ENCODE data around the gene PER2.
"Not testable (repeated sequence)": the region's sequence is repeated elsewhere in the genome, so short reads cannot be mapped to it uniquely, and the experiment has no call there.

Gene PER2

DNA sequence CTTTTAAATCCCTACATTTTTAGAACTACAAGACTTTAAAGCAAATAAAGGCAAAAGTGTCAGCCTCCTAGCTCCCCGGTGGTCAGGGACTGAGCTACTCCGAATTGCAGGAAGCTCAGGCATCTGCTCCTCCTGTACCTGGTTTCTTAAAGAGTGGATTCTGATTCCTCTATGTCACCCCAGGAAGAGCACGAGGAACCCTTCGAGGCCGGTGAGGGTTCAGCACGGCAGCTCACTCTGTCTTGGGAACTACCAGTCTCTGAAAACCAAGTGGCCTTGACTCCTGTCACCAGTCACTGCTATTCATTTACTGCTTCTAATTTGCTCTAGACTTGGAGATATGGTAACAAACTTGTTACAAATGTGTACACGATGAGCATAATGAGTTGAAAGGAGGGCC, 2.3 kb downstream of the PER2 start:
- DNase-seq, result no peak

DNA sequence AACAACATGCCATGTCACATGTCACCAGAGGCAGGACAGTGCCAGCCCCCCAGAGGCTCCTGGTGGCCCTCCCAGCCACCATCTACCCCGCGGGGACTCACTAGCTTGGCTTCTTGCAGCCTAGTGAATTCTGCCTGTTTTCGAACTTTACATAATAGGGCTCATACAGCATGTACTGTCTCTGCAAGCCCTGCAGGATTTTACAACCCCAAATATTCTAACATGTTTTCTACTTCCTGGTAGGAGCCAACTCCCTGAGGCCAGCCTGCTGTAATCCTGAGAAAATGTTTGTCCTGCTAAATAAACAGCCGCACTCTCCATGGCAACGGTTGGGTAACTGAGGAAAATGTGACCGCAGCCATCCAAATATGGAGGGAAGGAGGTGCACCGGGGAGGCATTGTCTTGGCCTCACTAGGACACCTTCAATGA, 2.7 kb downstream of the PER2 start:
- no peak for DNase-seq

DNA sequence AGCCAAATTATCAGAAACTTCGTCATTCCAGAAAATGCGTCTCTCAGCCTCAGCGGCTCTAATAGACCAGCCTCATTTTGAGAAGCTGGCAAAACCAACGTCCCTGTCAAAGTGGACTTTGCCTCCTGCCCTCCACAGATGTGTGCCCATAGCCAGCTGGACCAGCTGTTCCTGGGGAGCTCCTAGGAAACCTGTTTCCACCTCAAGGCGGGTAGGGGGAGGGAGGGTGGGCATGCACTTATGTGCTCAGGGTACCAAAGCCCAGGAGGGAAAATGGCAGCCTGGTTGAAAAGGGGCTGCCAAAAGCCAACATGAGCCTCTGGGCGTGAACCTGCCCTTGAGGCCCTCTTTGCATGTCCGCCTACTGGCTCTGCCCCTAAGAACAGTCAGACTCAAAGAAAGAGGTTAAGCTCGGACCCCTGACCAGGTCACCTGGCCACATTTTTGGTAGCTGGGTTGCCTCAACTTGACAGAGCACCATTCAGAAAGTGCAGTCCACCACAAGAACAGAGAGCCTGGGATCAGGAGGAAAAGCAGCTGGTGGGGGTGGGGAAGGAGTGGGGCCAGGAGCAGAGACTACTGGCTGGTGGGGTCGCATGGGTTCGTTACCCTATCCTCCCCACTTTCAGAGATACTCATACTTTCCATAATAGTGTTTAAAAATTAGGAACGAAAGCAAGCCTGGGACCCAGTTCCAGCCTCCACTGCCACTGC, 3.5 kb downstream of the PER2 start:
- DNase-seq, result no peak

DNA sequence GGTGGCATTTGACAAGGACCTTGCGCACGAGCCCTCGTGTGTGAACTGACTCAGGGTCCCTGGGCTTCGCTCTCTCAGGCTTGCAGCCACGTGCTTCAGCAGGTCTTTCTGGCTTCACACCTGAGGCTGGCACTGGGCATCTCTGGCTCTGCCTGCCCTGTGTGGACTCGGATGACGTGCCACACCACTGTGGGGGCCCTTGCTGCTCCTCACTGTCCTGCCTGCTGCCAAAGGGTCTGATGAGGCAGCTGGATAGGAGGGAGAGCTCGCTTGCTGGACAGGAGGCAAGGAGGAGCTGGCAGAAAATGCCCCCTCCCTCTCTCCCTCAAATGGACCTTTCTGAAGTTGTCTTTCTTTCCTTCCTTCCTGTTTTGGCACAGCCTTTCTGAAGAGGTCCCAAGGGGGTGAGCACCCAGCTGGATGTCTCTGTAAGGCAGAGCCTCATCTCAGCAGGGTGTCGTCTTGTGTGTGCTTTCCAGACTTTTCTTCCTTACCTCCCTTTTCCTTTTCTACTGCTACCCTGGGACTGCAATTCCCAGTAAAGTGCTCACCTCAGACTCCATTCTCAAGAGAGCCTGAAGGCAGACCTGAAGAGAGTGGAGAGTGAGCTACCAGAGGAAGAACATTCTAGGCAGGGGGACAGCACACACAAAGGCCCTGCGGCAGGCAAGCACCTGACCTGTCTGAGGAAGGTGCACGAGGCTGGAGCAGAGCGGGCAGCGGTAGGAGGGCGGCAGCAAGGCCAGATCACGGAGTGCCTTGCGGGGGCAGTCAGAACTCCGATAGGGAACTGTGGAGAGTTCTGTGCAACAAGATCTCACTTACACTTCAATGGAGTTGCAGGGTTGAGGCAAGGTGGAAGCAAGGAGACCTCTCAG, 5.3 kb downstream of the PER2 start:
- DNase-seq, result no peak

DNA sequence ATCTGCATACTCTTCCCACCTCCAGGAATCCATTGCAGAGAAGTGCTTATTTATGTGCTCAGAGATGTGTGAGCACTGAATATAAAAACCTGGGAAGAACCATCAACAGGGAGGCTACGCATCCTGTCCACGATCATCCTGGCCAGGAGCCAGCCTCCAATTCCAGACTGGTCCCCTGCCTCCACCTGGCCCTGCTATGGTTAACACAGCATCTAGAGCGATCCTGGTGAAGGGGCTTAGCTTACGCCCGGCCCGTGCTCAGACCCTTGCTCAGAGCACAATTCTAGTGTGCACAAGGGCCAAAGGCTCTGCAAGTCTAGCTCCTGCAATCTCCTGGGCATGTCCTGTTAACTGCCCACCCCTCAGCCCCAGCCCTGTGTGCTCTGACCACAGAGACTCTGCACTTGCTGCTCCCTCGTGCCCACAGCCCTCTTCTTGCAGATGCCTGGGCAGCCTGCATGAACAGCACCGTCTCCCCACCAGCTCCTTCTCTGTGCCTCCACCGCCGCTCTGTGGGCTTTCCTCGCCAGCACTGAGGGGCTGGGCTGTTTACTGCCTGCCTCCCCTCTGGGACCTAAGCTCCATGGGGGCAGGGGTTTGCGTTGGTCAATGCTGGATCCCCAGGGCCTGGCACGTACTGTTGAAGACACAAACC, 6.5 kb downstream of the PER2 start:
- DNase-seq, result no peak

DNA sequence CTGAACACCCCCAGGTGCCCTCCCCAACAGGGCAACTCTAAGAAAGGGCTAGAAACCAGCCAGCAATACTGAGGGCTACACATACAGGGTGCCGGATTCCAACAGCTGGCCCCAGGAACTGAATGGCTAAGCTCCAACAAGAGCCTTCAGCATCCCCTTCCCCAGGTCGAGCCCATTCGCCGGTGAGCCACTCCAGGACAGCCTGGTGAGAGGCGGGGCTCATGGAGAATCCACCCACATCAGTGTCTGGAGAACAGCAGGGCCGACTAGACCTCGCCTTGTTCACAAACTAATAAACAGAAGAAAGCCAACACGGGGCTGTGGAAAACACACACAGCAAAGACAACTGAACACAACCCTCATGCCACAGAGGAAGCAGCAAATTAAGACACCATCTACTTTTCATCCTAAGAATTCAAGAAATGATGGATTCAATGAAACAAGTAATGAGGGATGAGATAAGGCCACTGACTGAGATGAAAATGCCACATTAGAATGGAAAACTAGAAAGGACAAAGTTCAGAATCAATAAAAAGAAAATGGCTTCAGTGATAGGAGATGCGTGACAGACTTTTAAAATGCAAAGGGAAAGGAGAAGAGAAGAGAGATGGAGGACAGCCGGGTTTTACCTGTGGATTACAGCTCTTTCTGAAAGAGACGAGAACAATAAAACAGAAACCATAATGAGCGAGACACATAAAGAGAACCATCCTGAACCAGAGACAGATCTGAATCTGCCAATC, 8.2 kb downstream of the PER2 start:
- no peak for DNase-seq

DNA sequence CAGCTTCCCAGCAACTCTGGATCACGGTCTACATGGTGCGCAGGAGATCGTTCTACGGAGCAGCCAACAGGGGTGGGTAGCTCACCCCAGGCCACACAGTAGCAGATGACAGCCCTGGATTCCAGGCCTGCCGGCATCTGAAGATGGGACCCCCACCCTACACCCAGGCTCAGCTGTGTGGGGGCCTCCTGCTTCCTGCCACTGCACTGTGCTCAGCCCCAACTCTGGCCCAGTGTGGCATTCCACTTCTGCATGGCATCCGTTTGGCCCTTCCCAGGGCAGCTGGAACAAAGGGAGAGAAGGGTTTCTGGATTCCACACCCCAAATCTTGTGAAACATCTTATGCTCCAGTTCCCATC, 9.1 kb downstream of the PER2 start:
- DNase-seq, result no peak

DNA sequence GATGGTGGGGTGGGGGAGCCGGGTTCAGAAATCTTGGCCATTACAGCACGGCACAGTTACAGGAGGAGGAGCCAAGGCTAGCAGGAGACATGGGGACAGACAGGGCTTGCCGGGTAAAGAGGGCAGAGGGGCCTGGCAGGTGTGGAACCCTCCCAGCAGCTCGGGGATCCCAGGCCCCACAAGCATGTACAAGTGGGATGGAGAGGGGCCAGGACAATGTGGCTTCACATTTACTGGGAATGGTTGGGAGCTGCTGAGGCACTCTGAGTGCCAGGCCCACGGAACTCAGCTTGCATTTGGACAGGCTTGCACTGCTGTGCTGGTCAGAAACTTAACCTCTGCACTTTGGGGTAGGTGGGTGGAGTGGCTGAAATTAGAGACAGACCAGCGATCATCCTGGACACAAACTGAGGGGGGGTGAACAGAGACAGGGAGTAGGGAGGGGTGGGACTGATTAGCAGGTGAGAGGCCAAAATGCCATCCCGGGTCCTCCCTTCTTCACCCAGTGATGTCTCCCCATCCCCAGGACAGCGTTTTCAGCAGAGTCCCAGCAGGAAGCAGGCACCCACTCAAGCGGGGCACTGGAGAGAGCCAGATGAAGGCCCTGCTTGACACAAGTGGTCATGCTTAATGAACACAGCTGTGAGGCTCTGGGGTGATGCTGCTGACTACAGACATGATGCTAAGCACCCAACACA, 9.6 kb downstream of the PER2 start:
- DNase-seq, result no peak

DNA sequence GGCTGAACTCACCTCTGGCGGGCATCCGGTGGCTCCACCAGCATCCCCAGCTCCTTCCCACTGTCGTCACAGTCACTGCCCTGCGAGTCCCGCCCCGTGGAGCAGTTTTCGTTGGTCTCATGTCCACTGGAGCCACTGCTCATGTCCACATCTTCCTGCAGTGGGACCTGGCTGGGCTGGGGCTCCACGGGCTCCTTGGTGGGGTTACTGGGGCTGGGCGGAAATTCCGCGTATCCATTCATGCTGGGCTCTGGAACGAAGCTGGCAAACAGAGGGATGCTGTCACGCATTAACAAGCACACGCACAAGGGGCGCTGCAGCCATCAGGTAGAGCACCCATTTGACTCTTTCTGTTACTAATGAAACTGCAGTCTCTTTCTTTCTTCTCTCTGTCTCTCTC, 10.7 kb downstream of the PER2 start:
- DNase-seq, result no peak

DNA sequence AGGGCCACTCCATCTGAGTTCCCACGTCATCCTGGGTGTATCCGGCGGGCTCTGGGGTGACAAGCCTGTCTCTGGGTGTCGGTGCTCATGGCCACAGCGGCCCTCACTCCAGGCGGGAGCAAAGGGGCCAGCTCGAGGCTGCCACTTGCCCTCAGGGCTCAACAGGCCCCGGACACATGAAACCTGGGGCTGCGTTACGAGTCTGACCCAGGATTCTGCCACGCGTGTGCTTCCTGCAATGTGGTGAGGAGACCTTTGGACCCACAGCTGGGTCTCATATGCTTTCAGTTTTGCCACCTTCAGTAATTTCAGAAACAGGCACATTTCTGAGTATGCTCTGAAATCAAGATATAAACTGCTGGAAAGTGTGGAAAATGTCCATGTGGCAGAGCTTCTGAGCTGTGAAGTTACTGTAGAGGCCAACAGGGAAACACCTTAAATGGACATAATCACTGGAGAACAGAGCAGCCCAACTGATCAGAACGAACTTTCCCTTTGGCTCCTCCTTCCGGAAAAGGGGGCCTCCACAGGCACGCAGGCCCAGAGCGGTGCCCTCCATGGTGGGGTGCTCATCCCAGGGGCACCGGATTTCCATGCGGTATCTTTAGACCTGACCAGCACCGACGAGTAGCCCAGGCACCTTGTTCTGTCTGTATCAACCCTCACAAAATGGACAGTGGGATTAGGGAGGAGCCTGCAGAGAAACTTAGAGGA, 14.1 kb downstream of the PER2 start:
- DNase-seq, result no peak

DNA sequence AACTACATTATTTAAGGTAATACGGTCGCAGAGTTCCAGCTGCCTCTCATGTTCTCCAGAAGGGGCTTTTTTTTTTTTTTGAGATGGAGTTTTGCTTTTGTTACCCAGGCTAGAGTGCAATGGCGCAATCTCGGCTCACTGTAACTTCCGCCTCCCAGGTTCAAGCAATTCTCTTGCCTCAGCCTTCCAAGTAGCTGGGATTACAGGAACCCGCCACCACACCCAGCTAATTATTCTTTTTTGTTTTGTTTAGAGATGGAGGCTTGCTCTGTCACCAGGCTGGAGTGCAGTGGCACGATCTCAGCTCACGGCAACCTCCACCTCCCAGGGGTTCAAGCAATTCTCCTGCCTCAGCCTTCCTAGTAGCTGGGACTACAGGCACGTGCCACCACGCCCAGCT, 15.0 kb downstream of the PER2 start:
- not testable (repeated sequence) for DNase-seq

DNA sequence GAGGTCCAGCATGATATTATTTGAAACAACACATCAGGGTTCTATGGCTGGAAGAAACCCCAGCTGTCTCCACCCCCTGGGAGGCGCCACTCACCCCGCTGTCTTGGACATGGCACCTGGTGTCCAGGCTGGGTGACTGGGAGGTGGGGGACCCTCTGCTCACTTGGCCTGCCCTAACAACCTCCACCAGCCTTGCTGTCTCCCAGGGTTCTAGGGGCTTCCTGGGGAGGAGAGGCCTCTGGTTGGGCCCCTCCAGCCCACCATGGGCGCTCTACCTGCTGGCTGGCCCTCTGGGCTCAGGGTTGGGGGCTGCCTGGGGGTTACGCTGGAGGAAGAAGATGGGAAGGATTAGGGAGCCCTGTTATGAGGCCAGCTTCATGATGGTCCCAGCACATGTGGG, 16.3 kb downstream of the PER2 start:
- DNase-seq, result no peak

DNA sequence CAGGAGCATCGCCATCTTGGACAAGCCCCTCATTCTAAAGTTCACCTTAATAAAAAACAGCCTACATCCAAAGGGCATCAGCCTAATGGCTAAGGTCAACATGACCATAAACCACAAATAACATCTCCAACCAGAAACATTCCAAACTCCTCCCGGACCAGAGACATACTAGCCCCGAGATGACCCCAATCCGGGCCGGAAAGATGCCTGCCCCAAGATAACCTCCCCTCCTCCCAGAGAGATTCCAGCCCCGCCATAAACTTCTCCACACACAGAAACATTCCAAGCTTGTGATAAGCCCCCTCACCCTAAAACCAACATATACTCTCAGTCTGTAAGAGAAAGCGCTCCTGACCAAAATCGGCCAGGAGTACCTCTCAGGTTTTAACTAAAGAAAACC, 16.7 kb downstream of the PER2 start:
- DNase-seq, result not testable (repeated sequence)

DNA sequence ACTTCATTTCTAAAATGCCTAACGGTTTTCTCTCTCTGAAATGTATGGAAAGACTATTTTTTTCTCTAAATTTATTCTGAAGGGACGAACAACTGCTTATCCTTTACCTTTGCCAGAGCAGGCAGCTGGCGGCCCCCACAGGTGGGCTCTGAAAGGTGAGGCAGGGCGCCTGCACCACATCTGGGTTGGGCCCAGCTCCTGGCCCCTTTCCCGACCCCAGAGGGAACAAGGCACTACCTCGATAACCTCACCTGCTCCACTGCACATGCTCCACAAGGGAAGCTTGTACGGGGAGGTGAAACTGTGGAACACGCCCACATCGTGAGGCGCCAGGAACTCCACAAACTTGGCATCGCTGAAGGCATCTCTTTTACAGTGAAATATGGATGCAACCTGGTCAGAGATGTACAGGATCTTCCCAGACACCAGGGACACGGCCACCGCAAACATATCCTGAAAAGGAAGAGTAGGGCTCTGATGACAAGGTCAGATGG, 17.3 kb downstream of the PER2 start:
- no peak for DNase-seq

DNA sequence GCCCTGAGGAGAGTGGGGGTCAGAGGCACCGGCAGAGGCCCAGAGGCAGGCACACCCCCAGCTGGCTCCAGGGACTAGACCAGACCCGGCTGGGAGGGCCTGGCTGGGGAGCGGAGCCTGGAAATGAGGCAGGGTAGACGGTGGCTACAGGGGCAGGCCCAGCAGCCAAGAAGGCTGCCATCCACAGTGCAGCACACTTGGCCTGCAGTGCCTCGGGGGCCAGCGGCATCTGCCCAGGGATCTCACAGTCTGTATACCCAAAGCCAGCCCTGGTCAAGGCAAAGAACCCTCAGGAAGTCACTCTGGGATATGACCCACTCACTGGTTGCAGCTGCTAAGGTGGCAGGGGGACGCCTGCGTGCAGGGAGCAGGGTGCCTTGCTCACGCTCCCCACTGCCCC, 17.8 kb downstream of the PER2 start:
- no peak for DNase-seq

DNA sequence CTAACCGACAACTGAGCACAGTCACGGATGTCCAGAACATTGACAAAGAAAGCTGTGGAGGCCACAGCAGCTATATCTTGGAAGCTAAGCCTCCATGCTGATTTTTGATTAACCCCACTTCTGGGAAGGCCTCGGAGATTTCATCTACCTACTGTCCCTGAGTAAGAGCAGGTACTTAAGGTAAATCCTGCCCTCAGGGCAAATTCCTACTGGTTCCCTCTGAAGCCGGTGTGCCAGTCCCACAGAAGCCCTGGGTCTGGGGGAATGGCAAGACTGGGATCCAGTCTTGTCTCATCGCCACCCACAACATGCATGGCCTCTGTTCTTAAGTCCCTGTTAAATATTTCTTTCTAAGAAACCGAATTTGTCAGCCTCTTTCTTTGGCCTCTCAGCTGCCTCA, 18.7 kb downstream of the PER2 start:
- DNase-seq, result no peak

DNA sequence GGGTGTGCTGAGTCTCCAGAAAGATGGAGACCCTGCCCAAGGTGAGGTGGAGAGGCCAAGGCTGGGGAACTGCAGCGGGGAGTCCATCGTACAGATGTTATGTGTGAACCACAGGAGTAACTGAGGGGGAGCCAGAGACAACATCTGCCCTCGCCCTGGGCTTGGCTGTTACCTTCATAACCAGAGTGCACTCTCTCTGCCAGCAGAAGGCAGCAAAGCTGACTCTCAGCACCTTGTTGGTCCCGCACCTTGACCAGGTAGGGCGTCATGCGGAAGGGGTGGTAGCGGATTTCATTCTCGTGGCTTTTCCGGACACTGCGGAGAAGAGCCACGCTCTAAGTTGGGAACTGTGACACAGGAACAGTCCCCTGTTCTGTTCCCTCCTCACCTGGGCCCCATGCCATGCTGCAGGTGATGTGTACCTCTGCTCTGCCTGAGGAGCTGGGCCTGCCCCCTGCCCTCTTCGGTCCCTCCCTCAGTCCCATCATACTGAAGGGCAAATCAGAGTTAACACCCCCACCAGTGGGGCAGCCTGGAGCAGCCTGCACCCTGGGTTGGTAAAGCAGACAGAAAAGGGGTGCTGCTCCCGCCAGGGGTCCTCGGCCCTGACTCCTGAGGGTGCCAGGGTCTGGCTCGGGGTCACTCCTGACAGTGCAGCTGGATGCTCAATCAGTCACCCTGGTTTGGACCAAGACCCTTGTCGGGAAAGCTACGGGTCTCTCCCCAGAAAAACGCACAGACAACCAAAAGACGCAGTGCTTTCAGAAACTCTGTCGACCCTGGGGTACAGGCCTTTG, 20.3 kb downstream of the PER2 start:
- DNase-seq, result no peak

DNA sequence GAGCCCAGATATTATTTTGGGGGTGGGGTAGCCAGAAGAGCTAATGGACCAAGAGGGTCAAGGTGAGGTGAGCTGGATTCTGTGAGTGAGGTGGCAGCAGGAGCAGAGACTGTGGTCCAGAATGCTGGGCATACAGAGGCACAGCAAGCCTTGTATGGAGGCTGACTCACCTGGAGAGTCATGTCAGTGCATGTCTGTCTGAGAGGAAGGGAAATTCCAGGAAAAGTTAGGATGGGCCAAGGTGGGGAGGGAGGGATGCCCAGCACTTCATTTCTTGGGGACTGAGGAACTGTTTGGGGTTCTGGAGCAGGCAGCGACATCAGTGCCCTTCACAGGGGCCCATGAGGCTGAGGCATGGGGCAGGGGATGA, 21.1 kb downstream of the PER2 start:
- no peak for DNase-seq

DNA sequence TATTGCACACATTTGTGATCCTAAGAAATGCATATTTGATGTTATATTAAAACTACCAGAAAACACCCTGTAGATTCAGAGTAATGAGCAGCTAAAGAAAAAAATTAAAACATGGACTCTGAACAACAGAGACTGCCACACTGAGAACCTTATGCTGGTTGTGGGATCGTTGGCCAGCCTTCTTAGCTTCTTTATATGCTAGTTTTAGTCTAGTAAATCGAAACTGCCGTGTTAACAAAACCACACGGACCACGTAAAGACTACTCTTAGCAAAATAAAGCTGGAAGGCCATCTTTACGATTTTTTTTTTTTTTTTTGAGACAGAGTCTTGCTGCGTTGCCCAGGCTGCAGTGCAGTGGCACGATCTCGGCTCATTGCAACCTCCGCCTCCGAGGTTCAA, 22.8 kb downstream of the PER2 start:
- DNase-seq, result no peak

DNA sequence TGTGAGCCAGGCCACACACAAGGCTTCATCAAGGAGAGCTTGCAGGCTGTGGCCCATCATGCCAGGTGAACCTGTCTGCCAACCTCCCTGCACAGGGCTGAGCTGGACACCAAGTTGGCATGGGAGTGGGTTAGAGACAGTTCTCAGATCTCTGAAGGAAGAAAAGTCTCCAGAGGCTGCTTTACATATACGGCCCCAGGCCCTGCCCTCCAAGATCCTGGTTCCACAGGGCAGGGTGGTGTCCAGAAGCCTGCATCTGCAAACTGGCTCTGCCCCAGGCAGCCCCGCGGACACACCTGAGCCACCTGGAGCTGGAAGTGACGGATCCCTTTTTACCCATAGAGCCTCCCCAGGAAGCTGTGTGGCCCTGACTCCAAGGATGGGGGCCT, 24.3 kb downstream of the PER2 start:
- no peak for DNase-seq

All from CD4-positive, alpha-beta T cell treated with Interleukin-4 for 1 hour (primary cell).